Gastrocnemius medialis (tissue), 4 donors: ENCODE measurements around the gene GPC4. TPM values are rescaled to one million over a fixed set of nuclear protein-coding genes. Genes with fewer than 3 reads are reported as not detected.

Experiments
- ATAC-seq, 2 donors: fragments of 150-250 bp; one replicate each; pipeline ENCODE4 v1.9.1; 2016
- DNase-seq, 2 donors: peaks; one replicate each; pipeline ENCODE4 v3.0.0-alpha.2; 2019
- H3K27ac ChIP-seq, 4 donors: fragments of 200-600 bp; sonication (generic); 1 replicate in 1 of 4; 2 replicates in 3 of 4; pipeline ENCODE4 v1.5.1; 2016 to 2018; ENCODE audit warnings: mild to moderate bottlenecking in 2 of 4, moderate library complexity in 1 of 4
- H3K27me3 ChIP-seq, 3 donors: fragments of 200-600 bp; sonication (generic) in 2 of 3; 1 replicate in 1 of 3; 2 replicates in 2 of 3; pipeline versions ENCODE4 v1.5.1 to v1.6.0; 2016 to 2019; ENCODE audit warnings: mild to moderate bottlenecking in 1 of 3, moderate library complexity in 1 of 3
- H3K36me3 ChIP-seq, 2 donors: fragments of 200-600 bp; sonication (generic) in 1 of 2; one replicate each; pipeline ENCODE4 v1.5.1; 2017 to 2018
- H3K4me1 ChIP-seq, 2 donors: fragments of 200-600 bp; sonication (generic) in 1 of 2; one replicate each; pipeline ENCODE4 v1.5.1; 2016 to 2017; ENCODE audit warnings: mild to moderate bottlenecking in 2 of 2
- H3K4me3 ChIP-seq, 4 donors: fragments of 200-600 bp; sonication (generic) in 3 of 4; 1 replicate in 1 of 4; 2 replicates in 3 of 4; pipeline ENCODE4 v1.5.1; 2016 to 2019; ENCODE audit warnings: mild to moderate bottlenecking in 2 of 4
- H3K9me3 ChIP-seq, 3 donors: fragments of 200-600 bp; sonication (generic) in 2 of 3; 1 replicate in 1 of 3; 2 replicates in 2 of 3; pipeline ENCODE4 v1.5.1; 2016 to 2019
- CTCF ChIP-seq, 5 experiments: fragments of 450-650 bp in 3 of 5; fragments of 200-600 bp in 2 of 5; sonication (generic) in 2 of 5; IDR thresholded peaks in 4 of 5; conservative IDR thresholded peaks in 1 of 5; 1 replicate in 4 of 5; 2 replicates in 1 of 5; pipeline ENCODE4 v1.5.1; 2016 to 2019; ENCODE audit warnings: antibody characterized with exemption in 5 of 5, mild to moderate bottlenecking in 3 of 5, moderate library complexity in 3 of 5
- POLR2A ChIP-seq, 2 donors: fragments of 450-650 bp; IDR thresholded peaks; one replicate each; pipeline ENCODE4 v1.6.1; 2017; ENCODE audit warnings: antibody characterized with exemption in 2 of 2, mild to moderate bottlenecking in 2 of 2, moderate library complexity in 2 of 2
- in situ Hi-C, 4 donors: fragments of 200-750 bp; cut with MboI; loops; one replicate each; pipeline versions ENCODE4 v1.15.0 to v1.8.0; 2017; ENCODE audit warnings: low sequenced_read_pairs in 4 of 4
- intact Hi-C: fragments of 100-400 bp; cut with DNase I; formaldehyde crosslinking; loops from one replicate; pipeline ENCODE4 v1.15.1; 2023; ENCODE audit warnings: low total_unique reads
- total RNA-seq, 4 donors: library from RNA; depleted of rRNA; stranded (reverse); fragments of >200 nt; gene quantifications; one replicate each; pipeline versions ENCODE4 v1.1.0 to v1.2.3, GENCODE V29; 2016

The GPC4 gene
- total RNA-seq, 4 donors from 2014 or later = 3.1 to 14.9 (median 9.6) TPM

- Histone ChIP-seq H3K27me3 (no peaks in the 10 kb centered on the region), H3K4me1 (peaks cover 3 to 9% of the 10 kb centered on the region in 2 donors), H3K27ac (no peak overlapping the region), H3K4me3 (no peak overlapping the region), H3K36me3 (no peaks in the 10 kb centered on the region), H3K9me3 (no peaks in the 10 kb centered on the region)
- no peak for TF ChIP-seq POLR2A (IDR thresholded peaks at IDR 0.05)
- no peak for TF ChIP-seq CTCF (IDR thresholded peaks at IDR 0.05 in 4 of 5, conservative IDR thresholded peaks at IDR 0.05 in 1 of 5)
- in situ Hi-C loops (no loop called here), intact Hi-C loops (no loop called here)
- ATAC-seq = no peak
- no peak for DNase-seq
Measured at GRCh38 chrX:133314281-133314680, 101.0 kb downstream of the GPC4 start.

GRCh38 chrX:133308499-133308897, 106.8 kb downstream of the GPC4 start:
- TF ChIP-seq CTCF (IDR thresholded peaks at IDR 0.05 in 4 of 5, conservative IDR thresholded peaks at IDR 0.05 in 1 of 5) = no peak
- TF ChIP-seq POLR2A (IDR thresholded peaks at IDR 0.05) = no peak
- Histone ChIP-seq H3K4me3 (no peak overlapping the region), H3K27me3 (no peaks in the 10 kb centered on the region), H3K27ac (no peak overlapping the region), H3K9me3 (no peaks in the 10 kb centered on the region), H3K4me1 (peaks cover 5 to 9% of the 10 kb centered on the region in 2 donors), H3K36me3 (no peaks in the 10 kb centered on the region)
- DNase-seq = no peak
- intact Hi-C loops = no loop called here
- in situ Hi-C loops = no loop called here
- ATAC-seq = no peak

GRCh38 chrX:133307637-133308498, 107.4 kb downstream of the GPC4 start:
- in situ Hi-C loops = no loop called here
- Histone ChIP-seq H3K27ac (no peak overlapping the region), H3K4me3 (no peak overlapping the region), H3K9me3 (no peaks in the 10 kb centered on the region), H3K36me3 (no peaks in the 10 kb centered on the region), H3K27me3 (no peaks in the 10 kb centered on the region), H3K4me1 (peaks cover 5 to 9% of the 10 kb centered on the region in 2 donors)
- intact Hi-C loops = no loop called here
- no peak for TF ChIP-seq POLR2A (IDR thresholded peaks at IDR 0.05)
- TF ChIP-seq CTCF (IDR thresholded peaks at IDR 0.05 in 4 of 5, conservative IDR thresholded peaks at IDR 0.05 in 1 of 5) = no peak
- DNase-seq (no peak), ATAC-seq (no peak)

- H3K27me3 ChIP-seq = no peaks in the 10 kb centered on the region
- no peaks in the 10 kb centered on the region for H3K36me3 ChIP-seq
- ATAC-seq (no peak), DNase-seq (no peak)
- H3K4me3 ChIP-seq = no peak overlapping the region
- peaks cover 5 to 9% of the 10 kb centered on the region in 2 donors for H3K4me1 ChIP-seq
- H3K27ac ChIP-seq = no peak overlapping the region
- in situ Hi-C loops (no loop called here), intact Hi-C loops (no loop called here)
- no peaks in the 10 kb centered on the region for H3K9me3 ChIP-seq
- TF ChIP-seq CTCF (IDR thresholded peaks at IDR 0.05 in 4 of 5, conservative IDR thresholded peaks at IDR 0.05 in 1 of 5) (no peak), POLR2A (IDR thresholded peaks at IDR 0.05) (no peak)
Measured at GRCh38 chrX:133307094-133307493, 108.2 kb downstream of the GPC4 start.
